A549 treated with AZD9567 at 1 μM for 4 hours (cell line): ENCODE results near the gene OPN4. TPM values are rescaled to one million over a fixed set of nuclear protein-coding genes. Genes with fewer than 3 reads are reported as not detected.

ENCODE experiments used
- total RNA-seq: library from RNA; stranded (reverse); fragments of 200-300 nt; extraction: Qiagen RNA extraction; gene quantifications from 5 replicates; pipeline ENCODE4 v1.2.3, GENCODE V29; 2022; ENCODE audit not compliant: insufficient read depth

OPN4 gene
- total RNA-seq, result not detected in 5 replicates

GRCh38 chr10:86654411-86655172 is at the start of gene OPN4:
Gene OPN4, plus strand, starts transcription at chr10:86654547. Its CDS starts 237 bp downstream, at chr10:86654784.

DNA sequence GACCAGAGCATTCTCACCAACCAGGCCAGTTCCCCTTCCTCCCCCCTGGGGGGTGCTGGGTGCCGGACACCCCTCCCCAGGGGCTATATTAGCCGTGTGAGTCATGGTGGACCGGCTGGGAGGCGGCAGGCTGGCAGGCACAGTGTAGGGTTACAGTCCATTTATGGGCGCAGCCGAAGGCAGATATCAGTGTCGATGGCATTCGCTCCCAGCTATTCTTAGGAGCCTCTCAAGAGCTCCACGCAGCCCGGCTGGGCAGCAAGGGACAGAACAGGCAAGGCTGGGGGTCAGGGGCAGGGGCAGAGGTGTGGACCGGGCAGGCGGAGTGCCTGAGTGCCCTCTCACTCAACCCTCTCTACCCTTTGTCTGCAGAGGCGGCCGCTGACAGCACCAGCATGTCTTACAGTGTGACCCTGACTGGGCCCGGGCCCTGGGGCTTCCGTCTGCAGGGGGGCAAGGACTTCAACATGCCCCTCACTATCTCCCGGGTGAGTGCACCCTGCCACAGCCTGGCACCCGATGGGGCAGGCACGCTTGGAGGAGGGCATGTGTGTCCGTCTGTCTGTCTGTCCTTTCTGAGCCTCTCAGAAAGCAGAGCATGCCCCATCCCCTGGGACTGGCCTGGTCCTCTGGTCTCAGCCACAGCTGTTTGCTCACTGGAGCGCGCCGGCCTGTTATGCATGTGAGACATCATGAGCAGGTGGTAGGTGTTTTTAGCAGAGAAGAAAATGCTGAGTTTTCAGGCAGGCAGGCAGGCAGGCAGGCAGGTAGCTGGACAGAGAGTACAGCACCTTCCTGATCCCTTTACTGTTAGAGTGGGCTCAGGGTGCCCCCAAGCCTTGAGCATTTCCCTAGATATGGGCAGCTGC is 14.2 kb downstream of the OPN4 start, which contains the start of gene LDB3:
Gene LDB3 (plus strand): TSS at position 215 of the 869 bp plus-strand sequence. CDS start 181 bp downstream, at position 396.

Other genes with a start within 250 kb of the OPN4 start
- 14.9 to 15.9 TPM (median 15.3 TPM) in 5 replicates for gene WAPL, start 132.8 kb upstream of the OPN4 start, total RNA-seq
- 0.03 to 0.44 TPM (median 0.10 TPM) in 4 of 5 replicates, not detected in the other for gene LDB3, start 14.0 kb downstream of the OPN4 start, total RNA-seq
- gene BMPR1A, start 102.1 kb downstream of the OPN4 start, total RNA-seq, result 20.2 to 27.4 TPM (median 22.3 TPM) in 5 replicates